Measurements from ENCODE around the gene AMOTL2.

- TF ChIP-seq EZH2 (IDR thresholded peaks at IDR 0.05; ENCODE audit: insufficient read depth, poor library complexity, severe bottlenecking) = no peak
- TF ChIP-seq EZH2phosphoT487 (IDR thresholded peaks at IDR 0.05; ENCODE audit: insufficient read depth, low read depth) = no peak
Measured at GRCh38 chr3:134360046-134360445, 14.2 kb downstream of the AMOTL2 start.
